ENCODE data around the gene CTDSPL. TPM values are rescaled to one million over a fixed set of nuclear protein-coding genes. Genes with fewer than 3 reads are reported as not detected.

CTDSPL gene
- total and polyA plus RNA-seq, 2 of the 8 experiments (the other 6 are each of a cell fraction or from before 2014, with no cell fraction given): 20.3 to 42.2 TPM

GRCh38 chr3:37909067-37909911 lies 47.6 kb downstream of the CTDSPL start:
- FAIRE-seq: no peak
- CTCF ChIA-PET (ENCODE audit: partially characterized antibody): interaction anchor here (0.6 to 7.3 kb wide), 14 partner anchors 7 to 356 kb away, joined by 3 to 50 read pairs (median 5); no protein-coding TSS in a partner anchor
- no peak overlapping the region for H3K4me2 ChIP-seq (ENCODE audit: insufficient read depth in 1 of 2, low read depth in 2 of 2, low read length in 2 of 2)
- TF ChIP-seq CEBPB (IDR thresholded peaks at IDR 0.05; ENCODE audit: low read depth, low read length) (no peak), GTF2F1 (IDR thresholded peaks at IDR 0.05; ENCODE audit: borderline replicate concordance, low read depth, low read length) (no peak), POU5F1 (IDR thresholded peaks at IDR 0.05; ENCODE audit: low read depth, low read length) (no peak), TEAD4 (IDR thresholded peaks at IDR 0.05; ENCODE audit: low read depth, low read length) (no peak), ZNF274 (IDR thresholded peaks at IDR 0.05; ENCODE audit: borderline replicate concordance, extremely low read depth, low read length) (no peak), SAP30 (IDR thresholded peaks at IDR 0.05; ENCODE audit: insufficient read depth, insufficient replicate concordance, low read length) (no peak), ATF3 (IDR thresholded peaks at IDR 0.05; ENCODE audit: insufficient read depth, low read depth, low read length) (no peak), SIX5 (IDR thresholded peaks at IDR 0.05; ENCODE audit: low read depth, low read length) (no peak), BACH1 (IDR thresholded peaks at IDR 0.05; ENCODE audit: low read length) (no peak)
- TF ChIP-seq, protein P1, sequence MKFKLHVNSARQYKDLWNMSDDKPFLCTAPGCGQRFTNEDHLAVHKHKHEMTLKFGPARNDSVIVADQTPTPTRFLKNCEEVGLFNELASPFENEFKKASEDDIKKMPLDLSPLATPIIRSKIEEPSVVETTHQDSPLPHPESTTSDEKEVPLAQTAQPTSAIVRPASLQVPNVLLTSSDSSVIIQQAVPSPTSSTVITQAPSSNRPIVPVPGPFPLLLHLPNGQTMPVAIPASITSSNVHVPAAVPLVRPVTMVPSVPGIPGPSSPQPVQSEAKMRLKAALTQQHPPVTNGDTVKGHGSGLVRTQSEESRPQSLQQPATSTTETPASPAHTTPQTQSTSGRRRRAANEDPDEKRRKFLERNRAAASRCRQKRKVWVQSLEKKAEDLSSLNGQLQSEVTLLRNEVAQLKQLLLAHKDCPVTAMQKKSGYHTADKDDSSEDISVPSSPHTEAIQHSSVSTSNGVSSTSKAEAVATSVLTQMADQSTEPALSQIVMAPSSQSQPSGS (IDR thresholded peaks at IDR 0.05; ENCODE audit: low read length): no peak

More at GRCh38 chr3:37909067-37909911, 47.6 kb downstream of the CTDSPL start:
- Histone ChIP-seq H3K4me1 (replicated peaks in 1 of 4; ENCODE audit: control insufficient read depth in 3 of 4, insufficient read depth in 4 of 4, low read length in 3 of 4) (peaks cover 1 to 14% (median 9%) of the 10 kb centered on the region in 4 experiments; a peak in 6 of 7 replicates), H2BK20ac (ENCODE audit: low read length) (no peak overlapping the region), H3K9ac (replicated peaks in 1 of 4; ENCODE audit: extremely low read depth in 1 of 4, low read depth in 3 of 4, low read length in 3 of 4) (no peak overlapping the region), H4K5ac (ENCODE audit: insufficient read length, low read depth, low read length) (no peak overlapping the region), H3K27ac (ENCODE audit: low read depth, low read length) (no peak overlapping the region), H2BK15ac (ENCODE audit: low read length) (no peak overlapping the region), H3K79me1 (ENCODE audit: low read depth, low read length) (no peaks in the 10 kb centered on the region), H2BK5ac (ENCODE audit: low read depth, low read length) (no peak overlapping the region; the same call in 1 of the 2 replicates), H3K14ac (ENCODE audit: insufficient read length) (no peak overlapping the region), H3K23me2 (ENCODE audit: low read depth, low read length) (no peaks in the 10 kb centered on the region), H3K9me3 (ENCODE audit: insufficient read depth in 2 of 2, low read depth in 1 of 2, low read length in 1 of 2) (no peaks in the 10 kb centered on the region), H3K4ac (replicated peaks; ENCODE audit: insufficient read length, low read depth, low read length) (no peak overlapping the region), H3K23ac (ENCODE audit: insufficient read length) (no peak overlapping the region), H3K18ac (ENCODE audit: extremely low read depth, low read length) (peak overlapping the region; percentile 16; the same call in 1 of the 2 replicates), H3K4me3 (ENCODE audit: extremely low read depth in 1 of 4, insufficient read depth in 2 of 4, low read depth in 3 of 4, low read length in 4 of 4) (no peak overlapping the region), H3K56ac (replicated peaks; ENCODE audit: insufficient read length, low read depth, low read length) (no peak overlapping the region), H2AK5ac (ENCODE audit: low read depth, low read length) (no peak overlapping the region), H4K91ac (replicated peaks; ENCODE audit: insufficient read length, low read length) (no peak overlapping the region), H3K79me2 (ENCODE audit: control insufficient read depth in 1 of 2, insufficient read depth in 2 of 2, low read length in 2 of 2) (0 out of 4 replicates have a peak, but pooled peaks cover 0 to 4% of the 10 kb centered on the region in 2 experiments), H3K27me3 (replicated peaks in 1 of 4; ENCODE audit: control insufficient read depth in 3 of 4, extremely low read depth in 1 of 4, insufficient read depth in 3 of 4, low read length in 3 of 4) (no peaks in the 10 kb centered on the region), H4K8ac (ENCODE audit: extremely low read depth, insufficient read depth, low read length) (no peak overlapping the region), H4K20me1 (replicated peaks in 1 of 2; ENCODE audit: control insufficient read depth in 1 of 2, insufficient read depth in 2 of 2, low read length in 2 of 2) (peaks cover 0 to 3% of the 10 kb centered on the region in 2 experiments), H2AFZ (ENCODE audit: low read length) (no peak overlapping the region), H3K36me3 (ENCODE audit: control insufficient read depth in 2 of 4, insufficient read depth in 4 of 4, low read length in 3 of 4) (no peaks in the 10 kb centered on the region), H2BK12ac (ENCODE audit: low read depth, low read length) (no peak overlapping the region), H2BK120ac (replicated peaks; ENCODE audit: low read depth, low read length) (no peak overlapping the region)
- WGBS, 2 experiments (ENCODE audit: extremely low coverage in 1 of 2, insufficient coverage in 1 of 2, insufficient read length in 1 of 2, insufficient replicate concordance in 2 of 2, low coverage in 1 of 2, low lambda C conversion rate in 2 of 2, missing lambda C conversion rate in 1 of 2): 91% methylated on average over 5 of the region's 5 CpGs; no CpG with 5 or more reads in 1 of the 2 experiments
- DNase-seq (ENCODE audit: low read depth in 1 of 2, low spot score in 2 of 2): no peak
- POLR2A ChIA-PET (ENCODE audit: partially characterized antibody): interaction anchor here (0.9 to 1.3 kb wide), 2 partner anchors 11 to 15 kb away, joined by 3 read pairs; no protein-coding TSS in a partner anchor
